Upper lobe of right lung (tissue), 1 donor: Measurements from ENCODE around the gene USP24. TPM values are rescaled to one million over a fixed set of nuclear protein-coding genes. Genes with fewer than 3 reads are reported as not detected.

Experiments
- ATAC-seq: fragments of 200-7000 bp; cut with Tn5 transposase; one replicate; pipeline ENCODE4 v1.9.1; 2020; ENCODE audit warnings: mild to moderate bottlenecking, moderate library complexity
- DNase-seq: peaks from one replicate; pipeline ENCODE4 v3.0.0-alpha.2; 2020
- H3K27ac ChIP-seq: fragments of 200-600 bp; one replicate; pipeline ENCODE4 v1.8.0; 2022
- H3K27me3 ChIP-seq: fragments of 200-600 bp; one replicate; pipeline ENCODE4 v1.8.0; 2022; ENCODE audit warnings: mild to moderate bottlenecking
- H3K36me3 ChIP-seq: fragments of 200-600 bp; one replicate; pipeline ENCODE4 v1.8.0; 2022
- H3K4me1 ChIP-seq: fragments of 200-600 bp; one replicate; pipeline ENCODE4 v1.8.0; 2022
- H3K4me3 ChIP-seq: fragments of 200-600 bp; one replicate; pipeline ENCODE4 v1.8.0; 2022; ENCODE audit warnings: mild to moderate bottlenecking
- H3K9me3 ChIP-seq: fragments of 200-600 bp; one replicate; pipeline ENCODE4 v1.8.0; 2022
- intact Hi-C: fragments of 100-400 bp; cut with DNase I; formaldehyde crosslinking; loops from one replicate; pipeline ENCODE4 v1.11.0; 2022
- total RNA-seq: library from RNA; stranded (reverse); fragmentation: NEBNext Ultra II Directional; extraction: Animal tissue kit (Norgen Biotek cat#: 25700); gene quantifications from one replicate; pipeline ENCODE4 v1.2.1, GENCODE V29; 2021
- TF ChIP-seq, protein P1 (sequence below): fragments of 200-600 bp; IDR thresholded peaks from one replicate; pipeline ENCODE4 v1.8.0; 2022; ENCODE audit warnings: antibody characterized with exemption
- donor health status: DM: no; HTN: yes; CAD: no; lungs with severe emphysema.

Gene USP24
- total RNA-seq, 1 donor from 2014 or later, result 39.5 TPM

- no peak for ATAC-seq
- no peaks in the 10 kb centered on the region for H3K27me3 ChIP-seq
- no peaks in the 10 kb centered on the region for H3K4me1 ChIP-seq
- intact Hi-C loops, result no loop called here
- no peak overlapping the region for H3K27ac ChIP-seq
- peaks cover 41% of the 10 kb centered on the region for H3K36me3 ChIP-seq
- H3K4me3 ChIP-seq, result no peak overlapping the region
- TF ChIP-seq, protein P1, sequence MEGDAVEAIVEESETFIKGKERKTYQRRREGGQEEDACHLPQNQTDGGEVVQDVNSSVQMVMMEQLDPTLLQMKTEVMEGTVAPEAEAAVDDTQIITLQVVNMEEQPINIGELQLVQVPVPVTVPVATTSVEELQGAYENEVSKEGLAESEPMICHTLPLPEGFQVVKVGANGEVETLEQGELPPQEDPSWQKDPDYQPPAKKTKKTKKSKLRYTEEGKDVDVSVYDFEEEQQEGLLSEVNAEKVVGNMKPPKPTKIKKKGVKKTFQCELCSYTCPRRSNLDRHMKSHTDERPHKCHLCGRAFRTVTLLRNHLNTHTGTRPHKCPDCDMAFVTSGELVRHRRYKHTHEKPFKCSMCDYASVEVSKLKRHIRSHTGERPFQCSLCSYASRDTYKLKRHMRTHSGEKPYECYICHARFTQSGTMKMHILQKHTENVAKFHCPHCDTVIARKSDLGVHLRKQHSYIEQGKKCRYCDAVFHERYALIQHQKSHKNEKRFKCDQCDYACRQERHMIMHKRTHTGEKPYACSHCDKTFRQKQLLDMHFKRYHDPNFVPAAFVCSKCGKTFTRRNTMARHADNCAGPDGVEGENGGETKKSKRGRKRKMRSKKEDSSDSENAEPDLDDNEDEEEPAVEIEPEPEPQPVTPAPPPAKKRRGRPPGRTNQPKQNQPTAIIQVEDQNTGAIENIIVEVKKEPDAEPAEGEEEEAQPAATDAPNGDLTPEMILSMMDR, result no peak
- no peaks in the 10 kb centered on the region for H3K9me3 ChIP-seq
- no peak for DNase-seq
These were observed 42.9 kb downstream of the USP24 start for GRCh38 chr1:55172272-55172671.

GRCh38 chr1:55171694-55172093 is 43.5 kb downstream of the USP24 start:
- H3K36me3 ChIP-seq, result peaks cover 41% of the 10 kb centered on the region
- TF ChIP-seq, protein P1, result no peak
- DNase-seq (no peak), ATAC-seq (no peak)
- no peak overlapping the region for H3K27ac ChIP-seq
- intact Hi-C loops, result no loop called here
- H3K4me3 ChIP-seq, result no peak overlapping the region
- no peaks in the 10 kb centered on the region for H3K27me3 ChIP-seq
- H3K4me1 ChIP-seq, result no peaks in the 10 kb centered on the region
- H3K9me3 ChIP-seq, result no peaks in the 10 kb centered on the region

DNA sequence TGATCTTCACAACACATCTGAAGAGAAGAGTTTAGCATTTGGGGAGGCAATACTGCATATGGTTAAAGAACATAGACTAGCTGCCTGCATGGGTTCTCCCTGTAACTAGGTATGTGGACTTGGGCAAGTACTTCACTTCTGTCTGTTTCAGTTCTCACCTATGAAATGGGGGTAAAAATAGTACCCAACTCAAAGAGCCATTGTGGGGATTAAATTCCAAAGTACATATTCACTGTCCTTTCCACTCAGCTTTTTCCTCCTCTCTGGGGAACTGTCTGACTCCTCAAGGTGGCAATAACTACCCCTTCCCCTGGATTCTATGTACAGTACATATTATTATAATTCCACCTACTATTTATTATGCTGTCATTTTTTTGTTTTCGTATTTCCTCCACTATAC is 44.7 kb downstream of the USP24 start:
- ATAC-seq (no peak), DNase-seq (no peak)
- TF ChIP-seq, protein P1, result no peak
- Histone ChIP-seq H3K4me1 (no peaks in the 10 kb centered on the region), H3K4me3 (no peak overlapping the region), H3K36me3 (peaks cover 43% of the 10 kb centered on the region), H3K27me3 (no peaks in the 10 kb centered on the region), H3K9me3 (no peaks in the 10 kb centered on the region), H3K27ac (no peak overlapping the region)
- intact Hi-C loops, result no loop called here

DNA sequence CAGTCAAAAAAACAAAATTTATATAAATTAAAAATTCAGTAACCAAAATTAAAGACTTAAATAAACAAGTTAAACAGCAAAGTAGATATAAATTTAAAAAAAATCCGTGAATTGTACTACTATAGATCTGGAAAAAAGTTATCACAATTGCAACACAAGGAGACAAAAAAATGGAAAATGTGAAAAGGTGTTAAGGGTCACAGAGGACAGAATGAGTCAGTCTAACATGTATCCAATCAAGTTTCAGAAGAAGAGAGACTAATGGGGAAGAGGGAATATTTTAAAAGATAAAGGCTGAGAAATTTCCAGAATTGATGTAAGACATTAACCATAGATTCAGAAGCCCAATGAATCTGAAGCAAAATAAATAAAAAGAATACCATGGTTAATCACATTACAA is 46.0 kb downstream of the USP24 start:
- Histone ChIP-seq H3K4me1 (no peaks in the 10 kb centered on the region), H3K9me3 (no peaks in the 10 kb centered on the region), H3K27ac (no peak overlapping the region), H3K4me3 (no peak overlapping the region), H3K27me3 (no peaks in the 10 kb centered on the region), H3K36me3 (peaks cover 50% of the 10 kb centered on the region)
- TF ChIP-seq, protein P1, result no peak
- DNase-seq (no peak), ATAC-seq (no peak)
- intact Hi-C loops, result no loop called here

DNA sequence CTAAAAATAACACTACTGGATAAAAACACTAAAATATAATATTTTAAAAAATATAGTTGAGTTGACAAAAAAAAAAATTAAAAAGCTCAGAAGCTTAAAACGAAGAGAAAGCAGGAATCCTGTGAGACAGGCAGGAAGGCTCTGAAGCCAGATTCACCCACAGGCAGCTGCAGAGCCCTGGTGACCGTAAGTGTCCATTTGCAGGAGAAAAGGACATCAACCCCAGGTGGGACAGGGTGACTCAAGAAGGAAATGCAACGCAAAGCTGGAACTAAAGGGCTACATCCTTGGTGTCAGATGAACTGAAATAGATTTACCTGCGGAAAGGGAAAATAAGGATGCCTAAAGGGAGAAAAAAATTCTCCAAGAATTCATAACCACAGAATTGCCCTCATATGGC is 46.8 kb downstream of the USP24 start:
- no peak overlapping the region for H3K27ac ChIP-seq
- intact Hi-C loops, result no loop called here
- H3K4me1 ChIP-seq, result no peaks in the 10 kb centered on the region
- TF ChIP-seq, protein P1, result no peak
- DNase-seq (no peak), ATAC-seq (no peak)
- peaks cover 54% of the 10 kb centered on the region for H3K36me3 ChIP-seq
- H3K4me3 ChIP-seq, result no peak overlapping the region
- H3K9me3 ChIP-seq, result no peaks in the 10 kb centered on the region
- no peaks in the 10 kb centered on the region for H3K27me3 ChIP-seq

GRCh38 chr1:55167224-55167871 is 47.8 kb downstream of the USP24 start:
- no peak for DNase-seq
- Histone ChIP-seq H3K36me3 (peaks cover 54% of the 10 kb centered on the region), H3K9me3 (no peaks in the 10 kb centered on the region), H3K27ac (no peak overlapping the region), H3K4me3 (no peak overlapping the region), H3K27me3 (no peaks in the 10 kb centered on the region), H3K4me1 (no peaks in the 10 kb centered on the region)
- intact Hi-C loops, result no loop called here
- ATAC-seq, result no peak
- TF ChIP-seq, protein P1, result no peak
